ENCODE data around the gene TTLL4.

GRCh38 chr2:218691234-218691633 is 19.4 kb upstream of the TTLL4 start:
- TF ChIP-seq POLR2A (IDR thresholded peaks at IDR 0.05) (no peak), CTCF (IDR thresholded peaks at IDR 0.05) (no peak)

All from thyroid gland (tissue), 4 donors.